ENCODE data around the gene CNIH3. TPM values are rescaled to one million over a fixed set of nuclear protein-coding genes. Genes with fewer than 3 reads are reported as not detected.
"Not testable (repeated sequence)": the region's sequence is repeated elsewhere in the genome, so short reads cannot be mapped to it uniquely, and the experiment has no call there.

CNIH3 gene
- 10 to 100 TPM in 1 of 3 donors, 1 to 10 TPM in 2; 8.2 to 10.3 (median 9.5) TPM for polyA plus RNA-seq (ENCODE audit: insufficient read length in 3 of 3)
- long read RNA-seq, donor 1, partial matches to known transcripts, result 0 of 4 reads
- long read RNA-seq, donor 1, other reads (novel, unspliced or antisense), result 0 of 4 reads
- long read RNA-seq, donor 2, transcript CNIH3-208 (3 exons, 968 nt), result major isoform, 5 of 8 reads
- long read RNA-seq, donor 2, partial matches to known transcripts, result 0 of 8 reads
- long read RNA-seq, donor 2, other reads (novel, unspliced or antisense), result 0 of 8 reads
- long read RNA-seq, donor 3, partial matches to known transcripts, result 0 of 6 reads
- long read RNA-seq, donor 3, other reads (novel, unspliced or antisense), result 0 of 6 reads
- long read RNA-seq, donor 4, partial matches to known transcripts, result 0 of 3 reads
- long read RNA-seq, donor 4, other reads (novel, unspliced or antisense), result 0 of 3 reads
- long read RNA-seq, donor 5, partial matches to known transcripts, result 0 of 1 reads
- long read RNA-seq, donor 5, other reads (novel, unspliced or antisense), result 0 of 1 reads
- long read RNA-seq, donor 6, partial matches to known transcripts, result 0 of 2 reads
- long read RNA-seq, donor 6, other reads (novel, unspliced or antisense), result 0 of 2 reads
- long read RNA-seq, donor 7, partial matches to known transcripts, result 0 of 4 reads
- long read RNA-seq, donor 7, other reads (novel, unspliced or antisense), result 0 of 4 reads
- long read RNA-seq, donor 8, partial matches to known transcripts, result 0 of 1 reads
- long read RNA-seq, donor 8, other reads (novel, unspliced or antisense), result 0 of 1 reads
- long read RNA-seq, donor 9, partial matches to known transcripts, result 0 of 1 reads
- long read RNA-seq, donor 9, other reads (novel, unspliced or antisense), result 0 of 1 reads
- long read RNA-seq, donor 10, partial matches to known transcripts, result 0 of 1 reads
- long read RNA-seq, donor 10, other reads (novel, unspliced or antisense), result 0 of 1 reads
- long read RNA-seq, donor 11, transcript CNIH3-208 (3 exons, 968 nt), result major isoform, 5 of 6 reads
- long read RNA-seq, donor 11, partial matches to known transcripts, result 0 of 6 reads
- long read RNA-seq, donor 11, other reads (novel, unspliced or antisense), result 0 of 6 reads
- long read RNA-seq, donor 12, partial matches to known transcripts, result 0 of 5 reads
- long read RNA-seq, donor 12, other reads (novel, unspliced or antisense), result 0 of 5 reads
- long read RNA-seq, donor 13, partial matches to known transcripts, result 0 of 2 reads
- long read RNA-seq, donor 13, other reads (novel, unspliced or antisense), result 0 of 2 reads
- long read RNA-seq, donor 14, result 0 reads
- long read RNA-seq, donor 15, partial matches to known transcripts, result 0 of 2 reads
- long read RNA-seq, donor 15, other reads (novel, unspliced or antisense), result 0 of 2 reads
- long read RNA-seq, donor 16, partial matches to known transcripts, result 0 of 2 reads
- long read RNA-seq, donor 16, other reads (novel, unspliced or antisense), result 0 of 2 reads

- peak; percentile 79 for DNase-seq
Measured at GRCh38 chr1:224615861-224616755, at the start of gene CNIH3. Gene CNIH3, plus strand, starts transcription at chr1:224616317. Its CDS starts 858 bp downstream, at chr1:224617175.

GRCh38 chr1:224566492-224566891 lies 49.6 kb upstream of the CNIH3 start:
- DNase-seq, result not testable (repeated sequence)

- DNase-seq, result no peak
Measured at GRCh38 chr1:224569276-224569675, 46.8 kb upstream of the CNIH3 start.

- not testable (repeated sequence) for DNase-seq
Measured at GRCh38 chr1:224571975-224572374, 44.1 kb upstream of the CNIH3 start.

- no peak for DNase-seq
Measured at GRCh38 chr1:224579526-224579925, 36.6 kb upstream of the CNIH3 start.

- DNase-seq, result no peak
Measured at GRCh38 chr1:224580006-224580405, 36.1 kb upstream of the CNIH3 start.

- DNase-seq, result no peak
Measured at GRCh38 chr1:224582041-224582440, 34.1 kb upstream of the CNIH3 start.

GRCh38 chr1:224583774-224584173 lies 32.3 kb upstream of the CNIH3 start:
- no peak for DNase-seq

GRCh38 chr1:224585051-224585450 lies 31.1 kb upstream of the CNIH3 start:
- DNase-seq, result no peak

GRCh38 chr1:224587051-224587450 lies 29.1 kb upstream of the CNIH3 start:
- DNase-seq, result no peak

- no peak for DNase-seq
Measured at GRCh38 chr1:224588515-224588914, 27.6 kb upstream of the CNIH3 start.

GRCh38 chr1:224589006-224589405 lies 27.1 kb upstream of the CNIH3 start:
- no peak for DNase-seq

- DNase-seq, result no peak
Measured at GRCh38 chr1:224591326-224591725, 24.8 kb upstream of the CNIH3 start.

- DNase-seq, result no peak
Measured at GRCh38 chr1:224592636-224593582, 23.2 kb upstream of the CNIH3 start.

- no peak for DNase-seq
Measured at GRCh38 chr1:224594360-224594759, 21.8 kb upstream of the CNIH3 start.

- DNase-seq, result no peak
Measured at GRCh38 chr1:224594851-224595250, 21.3 kb upstream of the CNIH3 start.

GRCh38 chr1:224605482-224606181 lies 10.5 kb upstream of the CNIH3 start:
- DNase-seq, result no peak
